Myometrial cell (primary cell): ENCODE results near the gene AKR1C8. TPM values are rescaled to one million over a fixed set of nuclear protein-coding genes. Genes with fewer than 3 reads are reported as not detected.

Source experiments
- total RNA-seq: library from RNA; depleted of rRNA; stranded (reverse); fragments of >200 nt; gene quantifications from 2 replicates; pipeline ENCODE4 v1.2.3, GENCODE V29; 2015

Gene AKR1C8
- total RNA-seq: not detected in 2 replicates

GRCh38 chr10:5184987-5185775 lies at the start of gene AKR1C8:
Gene AKR1C8 (minus strand): TSS chr10:5185150. CDS start chr10:5185104, 46 bp downstream.

GRCh38 chr10:5196702-5197113 lies 11.8 kb upstream of the AKR1C8 start, which contains the start of gene AKR1C4:
Gene AKR1C4 (plus strand): TSS chr10:5196837. CDS start chr10:5196868, 31 bp downstream.

Other genes with a start within 250 kb of the AKR1C8 start
- 8.1 and 11.7 TPM in 2 replicates for gene AKR1C1, start 221.7 kb downstream of the AKR1C8 start, total RNA-seq
- gene AKR1C2, start 181.3 kb downstream of the AKR1C8 start, total RNA-seq: 4.6 and 5.0 TPM in 2 replicates
- 4.6 and 7.4 TPM in 2 replicates for gene AKR1C3, start 90.7 kb downstream of the AKR1C8 start, total RNA-seq
- not detected in 2 replicates for gene AKR1C4, start 11.7 kb upstream of the AKR1C8 start, total RNA-seq
- gene UCN3, start 179.8 kb upstream of the AKR1C8 start, total RNA-seq: not detected in 2 replicates
- not detected in 2 replicates for gene TUBAL3, start 219.7 kb upstream of the AKR1C8 start, total RNA-seq
- gene NET1, start 227.4 kb upstream of the AKR1C8 start, total RNA-seq: 28.5 and 39.7 TPM in 2 replicates